Gastrocnemius medialis (tissue), 4 donors: ENCODE results near the gene VWA5B1. TPM values are rescaled to one million over a fixed set of nuclear protein-coding genes. Genes with fewer than 3 reads are reported as not detected.

Experiments
- ATAC-seq, 2 donors: fragments of 150-250 bp; one replicate each; pipeline ENCODE4 v1.9.1; 2016
- DNase-seq, 2 donors: peaks; one replicate each; pipeline ENCODE4 v3.0.0-alpha.2; 2019
- H3K27ac ChIP-seq, 4 donors: fragments of 200-600 bp; sonication (generic); 1 replicate in 1 of 4; 2 replicates in 3 of 4; pipeline ENCODE4 v1.5.1; 2016 to 2018; ENCODE audit warnings: mild to moderate bottlenecking in 2 of 4, moderate library complexity in 1 of 4
- H3K27me3 ChIP-seq, 3 donors: fragments of 200-600 bp; sonication (generic) in 2 of 3; 1 replicate in 1 of 3; 2 replicates in 2 of 3; pipeline versions ENCODE4 v1.5.1 to v1.6.0; 2016 to 2019; ENCODE audit warnings: mild to moderate bottlenecking in 1 of 3, moderate library complexity in 1 of 3
- H3K36me3 ChIP-seq, 2 donors: fragments of 200-600 bp; sonication (generic) in 1 of 2; one replicate each; pipeline ENCODE4 v1.5.1; 2017 to 2018
- H3K4me1 ChIP-seq, 2 donors: fragments of 200-600 bp; sonication (generic) in 1 of 2; one replicate each; pipeline ENCODE4 v1.5.1; 2016 to 2017; ENCODE audit warnings: mild to moderate bottlenecking in 2 of 2
- H3K4me3 ChIP-seq, 4 donors: fragments of 200-600 bp; sonication (generic) in 3 of 4; 1 replicate in 1 of 4; 2 replicates in 3 of 4; pipeline ENCODE4 v1.5.1; 2016 to 2019; ENCODE audit warnings: mild to moderate bottlenecking in 2 of 4
- H3K9me3 ChIP-seq, 3 donors: fragments of 200-600 bp; sonication (generic) in 2 of 3; 1 replicate in 1 of 3; 2 replicates in 2 of 3; pipeline ENCODE4 v1.5.1; 2016 to 2019
- CTCF ChIP-seq, 5 experiments: fragments of 450-650 bp in 3 of 5; fragments of 200-600 bp in 2 of 5; sonication (generic) in 2 of 5; IDR thresholded peaks in 4 of 5; conservative IDR thresholded peaks in 1 of 5; 1 replicate in 4 of 5; 2 replicates in 1 of 5; pipeline ENCODE4 v1.5.1; 2016 to 2019; ENCODE audit warnings: antibody characterized with exemption in 5 of 5, mild to moderate bottlenecking in 3 of 5, moderate library complexity in 3 of 5
- POLR2A ChIP-seq, 2 donors: fragments of 450-650 bp; IDR thresholded peaks; one replicate each; pipeline ENCODE4 v1.6.1; 2017; ENCODE audit warnings: antibody characterized with exemption in 2 of 2, mild to moderate bottlenecking in 2 of 2, moderate library complexity in 2 of 2
- in situ Hi-C, 4 donors: fragments of 200-750 bp; cut with MboI; loops; one replicate each; pipeline versions ENCODE4 v1.15.0 to v1.8.0; 2017; ENCODE audit warnings: low sequenced_read_pairs in 4 of 4
- intact Hi-C: fragments of 100-400 bp; cut with DNase I; formaldehyde crosslinking; loops from one replicate; pipeline ENCODE4 v1.15.1; 2023; ENCODE audit warnings: low total_unique reads
- total RNA-seq, 4 donors: library from RNA; depleted of rRNA; stranded (reverse); fragments of >200 nt; gene quantifications; one replicate each; pipeline versions ENCODE4 v1.1.0 to v1.2.3, GENCODE V29; 2016

The VWA5B1 gene
- total RNA-seq, 4 donors from 2014 or later: 0.25 TPM; not detected in 3

GRCh38 chr1:20368866-20369470 lies 78.3 kb downstream of the VWA5B1 start:
- DNase-seq: no peak
- H3K36me3 ChIP-seq: no peaks in the 10 kb centered on the region
- no peak for TF ChIP-seq CTCF (IDR thresholded peaks at IDR 0.05 in 4 of 5, conservative IDR thresholded peaks at IDR 0.05 in 1 of 5)
- TF ChIP-seq POLR2A (IDR thresholded peaks at IDR 0.05): no peak
- no peak overlapping the region for H3K27ac ChIP-seq
- intact Hi-C loops (no loop called here), in situ Hi-C loops (no loop called here)
- H3K27me3 ChIP-seq: peaks cover 30 to 51% (median 38%) of the 10 kb centered on the region in 3 donors
- H3K4me1 ChIP-seq: peaks cover 0 to 6% of the 10 kb centered on the region in 2 donors
- H3K9me3 ChIP-seq: no peaks in the 10 kb centered on the region
- no peak overlapping the region for H3K4me3 ChIP-seq
- no peak for ATAC-seq

GRCh38 chr1:20370698-20371097 lies 80.0 kb downstream of the VWA5B1 start:
- no peaks in the 10 kb centered on the region for H3K9me3 ChIP-seq
- DNase-seq (no peak), ATAC-seq (no peak)
- H3K27me3 ChIP-seq: peaks cover 24 to 38% (median 33%) of the 10 kb centered on the region in 3 donors
- intact Hi-C loops (no loop called here), in situ Hi-C loops (loop anchor here in 2 of 4 donors (10.0 kb wide), 1 partner anchor 124 kb away; no protein-coding TSS in a partner anchor)
- no peaks in the 10 kb centered on the region for H3K36me3 ChIP-seq
- no peak overlapping the region for H3K27ac ChIP-seq
- H3K4me3 ChIP-seq: no peak overlapping the region
- TF ChIP-seq POLR2A (IDR thresholded peaks at IDR 0.05) (no peak), CTCF (IDR thresholded peaks at IDR 0.05 in 4 of 5, conservative IDR thresholded peaks at IDR 0.05 in 1 of 5) (no peak)
- H3K4me1 ChIP-seq: peaks cover 0 to 6% of the 10 kb centered on the region in 2 donors

GRCh38 chr1:20371411-20371810 lies 80.7 kb downstream of the VWA5B1 start:
- peaks cover 0 to 4% of the 10 kb centered on the region in 2 donors for H3K4me1 ChIP-seq
- TF ChIP-seq CTCF (IDR thresholded peaks at IDR 0.05 in 4 of 5, conservative IDR thresholded peaks at IDR 0.05 in 1 of 5): no peak
- no peak for TF ChIP-seq POLR2A (IDR thresholded peaks at IDR 0.05)
- intact Hi-C loops (no loop called here), in situ Hi-C loops (loop anchor here in 2 of 4 donors (10.0 kb wide), 1 partner anchor 123 kb away; no protein-coding TSS in a partner anchor)
- no peak overlapping the region for H3K27ac ChIP-seq
- H3K9me3 ChIP-seq: no peaks in the 10 kb centered on the region
- DNase-seq (no peak), ATAC-seq (no peak)
- H3K4me3 ChIP-seq: no peak overlapping the region
- no peaks in the 10 kb centered on the region for H3K36me3 ChIP-seq
- peaks cover 17 to 31% (median 26%) of the 10 kb centered on the region in 3 donors for H3K27me3 ChIP-seq

GRCh38 chr1:20371883-20372282 lies 81.2 kb downstream of the VWA5B1 start:
- intact Hi-C loops: no loop called here
- in situ Hi-C loops: loop anchor here in 2 of 4 donors (10.0 kb wide), 1 partner anchor 123 kb away; no protein-coding TSS in a partner anchor
- H3K27me3 ChIP-seq: peaks cover 13 to 26% (median 23%) of the 10 kb centered on the region in 3 donors
- H3K9me3 ChIP-seq: no peaks in the 10 kb centered on the region
- no peaks in the 10 kb centered on the region for H3K36me3 ChIP-seq
- no peak overlapping the region for H3K4me3 ChIP-seq
- H3K4me1 ChIP-seq: no peaks in the 10 kb centered on the region
- TF ChIP-seq POLR2A (IDR thresholded peaks at IDR 0.05): no peak
- DNase-seq: no peak
- no peak overlapping the region for H3K27ac ChIP-seq
- no peak for ATAC-seq

GRCh38 chr1:20372676-20373075 lies 82.0 kb downstream of the VWA5B1 start:
- in situ Hi-C loops (loop anchor here in 2 of 4 donors (10.0 kb wide), 1 partner anchor 122 kb away; no protein-coding TSS in a partner anchor), intact Hi-C loops (no loop called here)
- no peak for ATAC-seq
- TF ChIP-seq CTCF (IDR thresholded peaks at IDR 0.05 in 4 of 5, conservative IDR thresholded peaks at IDR 0.05 in 1 of 5) (no peak), POLR2A (IDR thresholded peaks at IDR 0.05) (no peak)
- no peak for DNase-seq
- Histone ChIP-seq H3K9me3 (no peaks in the 10 kb centered on the region), H3K36me3 (no peaks in the 10 kb centered on the region), H3K27ac (no peak overlapping the region), H3K4me1 (no peaks in the 10 kb centered on the region), H3K27me3 (peaks cover 5 to 24% (median 16%) of the 10 kb centered on the region in 3 donors), H3K4me3 (no peak overlapping the region)
